ENCODE results near the gene GALK2.

DNA sequence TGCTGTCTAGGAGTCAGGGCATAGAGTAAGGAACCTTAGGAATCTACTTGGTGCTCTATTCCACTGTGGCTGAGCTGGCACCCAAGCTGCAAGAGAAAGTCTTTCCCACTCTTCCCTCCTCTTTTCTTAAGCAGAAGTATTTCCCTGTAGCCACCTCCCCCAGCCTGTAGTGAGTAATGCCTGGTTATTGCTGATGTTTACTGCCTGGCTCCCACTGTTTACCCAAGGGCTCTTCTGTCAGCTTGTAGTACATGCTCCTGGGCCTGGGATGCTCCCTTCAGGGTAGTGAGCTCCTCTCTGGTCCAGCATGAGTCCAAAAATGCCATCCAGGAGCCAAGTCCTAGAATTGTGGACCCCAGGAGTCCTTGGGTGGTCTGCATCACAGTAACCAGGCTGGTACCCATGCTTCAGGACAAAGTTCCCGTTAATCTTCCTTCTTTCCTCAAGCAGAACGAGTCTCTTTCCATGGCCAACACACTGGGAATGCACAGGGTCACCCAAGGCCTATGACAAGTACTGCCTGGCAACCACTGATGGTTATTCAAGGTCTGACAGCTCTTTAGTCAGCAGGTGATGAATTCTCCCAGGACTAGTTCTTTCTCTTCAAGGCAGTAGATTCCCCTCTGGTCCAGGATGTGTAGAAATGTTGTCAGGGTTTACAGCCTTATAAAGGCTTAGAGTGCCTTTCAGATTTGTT is 17.6 kb downstream of the GALK2 start:
- no peak for TF ChIP-seq POLR2A (IDR thresholded peaks at IDR 0.05)
- TF ChIP-seq, protein P1, sequence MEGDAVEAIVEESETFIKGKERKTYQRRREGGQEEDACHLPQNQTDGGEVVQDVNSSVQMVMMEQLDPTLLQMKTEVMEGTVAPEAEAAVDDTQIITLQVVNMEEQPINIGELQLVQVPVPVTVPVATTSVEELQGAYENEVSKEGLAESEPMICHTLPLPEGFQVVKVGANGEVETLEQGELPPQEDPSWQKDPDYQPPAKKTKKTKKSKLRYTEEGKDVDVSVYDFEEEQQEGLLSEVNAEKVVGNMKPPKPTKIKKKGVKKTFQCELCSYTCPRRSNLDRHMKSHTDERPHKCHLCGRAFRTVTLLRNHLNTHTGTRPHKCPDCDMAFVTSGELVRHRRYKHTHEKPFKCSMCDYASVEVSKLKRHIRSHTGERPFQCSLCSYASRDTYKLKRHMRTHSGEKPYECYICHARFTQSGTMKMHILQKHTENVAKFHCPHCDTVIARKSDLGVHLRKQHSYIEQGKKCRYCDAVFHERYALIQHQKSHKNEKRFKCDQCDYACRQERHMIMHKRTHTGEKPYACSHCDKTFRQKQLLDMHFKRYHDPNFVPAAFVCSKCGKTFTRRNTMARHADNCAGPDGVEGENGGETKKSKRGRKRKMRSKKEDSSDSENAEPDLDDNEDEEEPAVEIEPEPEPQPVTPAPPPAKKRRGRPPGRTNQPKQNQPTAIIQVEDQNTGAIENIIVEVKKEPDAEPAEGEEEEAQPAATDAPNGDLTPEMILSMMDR (IDR thresholded peaks at IDR 0.05) = no peak
